ENCODE measurements around the gene TMEM59L.

DNA sequence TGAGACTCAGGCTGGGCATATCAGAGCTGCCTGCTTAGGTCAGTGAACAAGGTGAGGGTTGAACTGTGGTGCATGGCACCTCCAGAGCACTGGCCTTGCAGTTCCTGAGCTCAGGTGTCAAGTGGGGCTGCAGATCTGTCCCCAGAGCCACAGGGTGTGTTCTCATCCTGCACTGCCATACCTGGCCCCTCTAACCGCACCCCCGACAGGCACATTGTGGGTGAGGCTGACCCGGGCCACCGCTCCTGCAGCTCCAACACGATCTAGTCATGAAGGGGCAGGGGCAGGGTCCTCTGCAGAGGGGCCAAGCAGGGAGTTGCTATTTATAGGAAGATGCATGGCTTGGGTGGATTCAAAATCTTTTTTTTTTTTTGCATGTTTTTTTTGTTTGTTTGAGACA is 54.1 kb downstream of the TMEM59L start:
- TF ChIP-seq, protein P1, sequence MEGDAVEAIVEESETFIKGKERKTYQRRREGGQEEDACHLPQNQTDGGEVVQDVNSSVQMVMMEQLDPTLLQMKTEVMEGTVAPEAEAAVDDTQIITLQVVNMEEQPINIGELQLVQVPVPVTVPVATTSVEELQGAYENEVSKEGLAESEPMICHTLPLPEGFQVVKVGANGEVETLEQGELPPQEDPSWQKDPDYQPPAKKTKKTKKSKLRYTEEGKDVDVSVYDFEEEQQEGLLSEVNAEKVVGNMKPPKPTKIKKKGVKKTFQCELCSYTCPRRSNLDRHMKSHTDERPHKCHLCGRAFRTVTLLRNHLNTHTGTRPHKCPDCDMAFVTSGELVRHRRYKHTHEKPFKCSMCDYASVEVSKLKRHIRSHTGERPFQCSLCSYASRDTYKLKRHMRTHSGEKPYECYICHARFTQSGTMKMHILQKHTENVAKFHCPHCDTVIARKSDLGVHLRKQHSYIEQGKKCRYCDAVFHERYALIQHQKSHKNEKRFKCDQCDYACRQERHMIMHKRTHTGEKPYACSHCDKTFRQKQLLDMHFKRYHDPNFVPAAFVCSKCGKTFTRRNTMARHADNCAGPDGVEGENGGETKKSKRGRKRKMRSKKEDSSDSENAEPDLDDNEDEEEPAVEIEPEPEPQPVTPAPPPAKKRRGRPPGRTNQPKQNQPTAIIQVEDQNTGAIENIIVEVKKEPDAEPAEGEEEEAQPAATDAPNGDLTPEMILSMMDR (conservative IDR thresholded peaks at IDR 0.05 in 1 of 2, IDR thresholded peaks at IDR 0.05 in 1 of 2; ENCODE audit: low read depth in 1 of 2, low read length in 2 of 2), result no peak
- no peak for TF ChIP-seq EZH2 (IDR thresholded peaks at IDR 0.05; ENCODE audit: low read length, missing control alignments)

Measured in fibroblast of lung (primary cell).